Measurements from ENCODE around the gene GNB2. TPM values are rescaled to one million over a fixed set of nuclear protein-coding genes. Genes with fewer than 3 reads are reported as not detected.

GNB2 gene
- total and polyA plus RNA-seq, 2 of the 13 experiments (the other 11 are each of a cell fraction or from before 2014, with no cell fraction given), result 48.3 to 67.1 TPM

DNA sequence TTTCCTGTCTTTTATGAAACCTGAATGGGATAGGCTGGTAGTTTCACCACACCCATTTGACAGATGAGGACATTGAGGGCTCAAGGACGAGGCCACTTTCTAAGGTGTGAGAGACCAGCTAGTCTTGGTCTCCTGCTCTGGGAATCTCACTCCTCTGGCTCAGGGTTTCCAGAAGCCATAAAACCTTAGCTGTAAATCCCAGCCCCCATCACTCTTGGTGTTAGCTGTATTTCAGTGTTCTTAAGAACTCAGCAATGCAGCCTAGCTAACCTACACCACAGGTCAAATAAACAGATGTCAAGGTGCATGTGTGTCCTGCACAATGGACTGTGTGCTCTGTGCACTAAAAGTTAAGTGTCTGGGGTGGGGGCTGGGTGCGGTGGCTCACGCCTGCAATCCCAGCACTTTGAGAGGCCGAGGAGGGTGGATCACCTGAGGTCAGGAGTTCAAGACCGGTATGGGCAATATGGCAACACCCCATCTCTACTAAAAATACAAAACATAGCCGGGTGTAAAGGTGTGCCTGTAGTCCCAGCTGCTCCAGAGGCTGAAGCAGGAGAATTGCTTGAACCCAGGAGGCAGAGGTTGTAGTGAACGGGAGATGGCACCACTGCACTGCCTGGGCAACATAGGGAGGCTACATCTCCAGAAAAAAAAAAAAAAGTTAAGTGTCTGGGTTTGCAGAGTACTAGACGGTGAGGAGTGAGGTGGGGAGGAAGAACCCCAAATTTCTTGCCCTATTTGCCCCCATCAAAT is 46.2 kb downstream of the GNB2 start (continued):
- TF ChIP-seq, protein P1, sequence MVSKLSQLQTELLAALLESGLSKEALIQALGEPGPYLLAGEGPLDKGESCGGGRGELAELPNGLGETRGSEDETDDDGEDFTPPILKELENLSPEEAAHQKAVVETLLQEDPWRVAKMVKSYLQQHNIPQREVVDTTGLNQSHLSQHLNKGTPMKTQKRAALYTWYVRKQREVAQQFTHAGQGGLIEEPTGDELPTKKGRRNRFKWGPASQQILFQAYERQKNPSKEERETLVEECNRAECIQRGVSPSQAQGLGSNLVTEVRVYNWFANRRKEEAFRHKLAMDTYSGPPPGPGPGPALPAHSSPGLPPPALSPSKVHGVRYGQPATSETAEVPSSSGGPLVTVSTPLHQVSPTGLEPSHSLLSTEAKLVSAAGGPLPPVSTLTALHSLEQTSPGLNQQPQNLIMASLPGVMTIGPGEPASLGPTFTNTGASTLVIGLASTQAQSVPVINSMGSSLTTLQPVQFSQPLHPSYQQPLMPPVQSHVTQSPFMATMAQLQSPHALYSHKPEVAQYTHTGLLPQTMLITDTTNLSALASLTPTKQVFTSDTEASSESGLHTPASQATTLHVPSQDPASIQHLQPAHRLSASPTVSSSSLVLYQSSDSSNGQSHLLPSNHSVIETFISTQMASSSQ (IDR thresholded peaks at IDR 0.05; ENCODE audit: low read depth), result 0 out of 2 replicates have a peak, but pooled peaks have one; percentile 17
- TF ChIP-seq, protein P1 (CRISPR knock-in tag; IDR thresholded peaks at IDR 0.05; ENCODE audit: borderline replicate concordance), result peak; percentile 37; the same call in 1 of the 2 replicates
- TF ChIP-seq ZNF564 (CRISPR knock-in tag; IDR thresholded peaks at IDR 0.05) (no peak; the same call in 1 of the 2 replicates), IRX3 (CRISPR knock-in tag; IDR thresholded peaks at IDR 0.05; ENCODE audit: borderline replicate concordance, low read depth) (0 out of 2 replicates have a peak, but pooled peaks have one; percentile 23), NFATC3 (CRISPR knock-in tag; IDR thresholded peaks at IDR 0.05) (no peak), NFE2 (CRISPR knock-in tag; IDR thresholded peaks at IDR 0.05) (no peak), KDM6A (CRISPR knock-in tag; IDR thresholded peaks at IDR 0.05; ENCODE audit: low read depth) (peak; percentile 78), NBN (conservative IDR thresholded peaks at IDR 0.05) (no peak), ADNP (CRISPR knock-in tag; IDR thresholded peaks at IDR 0.05) (peak; percentile 89), HOXD1 (CRISPR knock-in tag; IDR thresholded peaks at IDR 0.05) (peak; percentile 47; the same call in 1 of the 2 replicates), MAZ (IDR thresholded peaks at IDR 0.05; ENCODE audit: borderline replicate concordance, low read depth, low read length) (peak; percentile 13; the same call in 1 of the 2 replicates), MAZ (CRISPR knock-in tag; IDR thresholded peaks at IDR 0.05; ENCODE audit: low read depth) (no peak; the same call in 1 of the 2 replicates), NRL (CRISPR knock-in tag; IDR thresholded peaks at IDR 0.05; ENCODE audit: borderline replicate concordance) (no peak), PITX1 (CRISPR knock-in tag; IDR thresholded peaks at IDR 0.05) (peak; percentile 73)
- TF ChIP-seq, protein P2, sequence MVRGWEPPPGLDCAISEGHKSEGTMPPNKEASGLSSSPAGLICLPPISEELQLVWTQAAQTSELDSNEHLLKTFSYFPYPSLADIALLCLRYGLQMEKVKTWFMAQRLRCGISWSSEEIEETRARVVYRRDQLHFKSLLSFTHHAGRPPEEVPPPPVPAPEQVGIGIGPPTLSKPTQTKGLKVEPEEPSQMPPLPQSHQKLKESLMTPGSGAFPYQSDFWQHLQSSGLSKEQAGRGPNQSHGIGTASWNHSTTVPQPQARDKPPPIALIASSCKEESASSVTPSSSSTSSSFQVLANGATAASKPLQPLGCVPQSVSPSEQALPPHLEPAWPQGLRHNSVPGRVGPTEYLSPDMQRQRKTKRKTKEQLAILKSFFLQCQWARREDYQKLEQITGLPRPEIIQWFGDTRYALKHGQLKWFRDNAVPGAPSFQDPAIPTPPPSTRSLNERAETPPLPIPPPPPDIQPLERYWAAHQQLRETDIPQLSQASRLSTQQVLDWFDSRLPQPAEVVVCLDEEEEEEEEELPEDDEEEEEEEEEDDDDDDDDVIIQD (CRISPR knock-in tag; IDR thresholded peaks at IDR 0.05; ENCODE audit: low read depth), result no peak
- TF ChIP-seq, protein P3, sequence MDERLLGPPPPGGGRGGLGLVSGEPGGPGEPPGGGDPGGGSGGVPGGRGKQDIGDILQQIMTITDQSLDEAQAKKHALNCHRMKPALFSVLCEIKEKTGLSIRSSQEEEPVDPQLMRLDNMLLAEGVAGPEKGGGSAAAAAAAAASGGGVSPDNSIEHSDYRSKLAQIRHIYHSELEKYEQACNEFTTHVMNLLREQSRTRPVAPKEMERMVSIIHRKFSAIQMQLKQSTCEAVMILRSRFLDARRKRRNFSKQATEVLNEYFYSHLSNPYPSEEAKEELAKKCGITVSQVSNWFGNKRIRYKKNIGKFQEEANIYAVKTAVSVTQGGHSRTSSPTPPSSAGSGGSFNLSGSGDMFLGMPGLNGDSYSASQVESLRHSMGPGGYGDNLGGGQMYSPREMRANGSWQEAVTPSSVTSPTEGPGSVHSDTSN (CRISPR knock-in tag; IDR thresholded peaks at IDR 0.05), result no peak
- TF ChIP-seq, protein P4, sequence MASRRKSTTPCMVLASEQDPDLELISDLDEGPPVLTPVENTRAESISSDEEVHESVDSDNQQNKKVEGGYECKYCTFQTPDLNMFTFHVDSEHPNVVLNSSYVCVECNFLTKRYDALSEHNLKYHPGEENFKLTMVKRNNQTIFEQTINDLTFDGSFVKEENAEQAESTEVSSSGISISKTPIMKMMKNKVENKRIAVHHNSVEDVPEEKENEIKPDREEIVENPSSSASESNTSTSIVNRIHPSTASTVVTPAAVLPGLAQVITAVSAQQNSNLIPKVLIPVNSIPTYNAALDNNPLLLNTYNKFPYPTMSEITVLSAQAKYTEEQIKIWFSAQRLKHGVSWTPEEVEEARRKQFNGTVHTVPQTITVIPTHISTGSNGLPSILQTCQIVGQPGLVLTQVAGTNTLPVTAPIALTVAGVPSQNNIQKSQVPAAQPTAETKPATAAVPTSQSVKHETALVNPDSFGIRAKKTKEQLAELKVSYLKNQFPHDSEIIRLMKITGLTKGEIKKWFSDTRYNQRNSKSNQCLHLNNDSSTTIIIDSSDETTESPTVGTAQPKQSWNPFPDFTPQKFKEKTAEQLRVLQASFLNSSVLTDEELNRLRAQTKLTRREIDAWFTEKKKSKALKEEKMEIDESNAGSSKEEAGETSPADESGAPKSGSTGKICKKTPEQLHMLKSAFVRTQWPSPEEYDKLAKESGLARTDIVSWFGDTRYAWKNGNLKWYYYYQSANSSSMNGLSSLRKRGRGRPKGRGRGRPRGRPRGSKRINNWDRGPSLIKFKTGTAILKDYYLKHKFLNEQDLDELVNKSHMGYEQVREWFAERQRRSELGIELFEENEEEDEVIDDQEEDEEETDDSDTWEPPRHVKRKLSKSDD (CRISPR knock-in tag; IDR thresholded peaks at IDR 0.05; ENCODE audit: low read depth), result peak; percentile 30; the same call in 1 of the 2 replicates
- TF ChIP-seq, protein P5, sequence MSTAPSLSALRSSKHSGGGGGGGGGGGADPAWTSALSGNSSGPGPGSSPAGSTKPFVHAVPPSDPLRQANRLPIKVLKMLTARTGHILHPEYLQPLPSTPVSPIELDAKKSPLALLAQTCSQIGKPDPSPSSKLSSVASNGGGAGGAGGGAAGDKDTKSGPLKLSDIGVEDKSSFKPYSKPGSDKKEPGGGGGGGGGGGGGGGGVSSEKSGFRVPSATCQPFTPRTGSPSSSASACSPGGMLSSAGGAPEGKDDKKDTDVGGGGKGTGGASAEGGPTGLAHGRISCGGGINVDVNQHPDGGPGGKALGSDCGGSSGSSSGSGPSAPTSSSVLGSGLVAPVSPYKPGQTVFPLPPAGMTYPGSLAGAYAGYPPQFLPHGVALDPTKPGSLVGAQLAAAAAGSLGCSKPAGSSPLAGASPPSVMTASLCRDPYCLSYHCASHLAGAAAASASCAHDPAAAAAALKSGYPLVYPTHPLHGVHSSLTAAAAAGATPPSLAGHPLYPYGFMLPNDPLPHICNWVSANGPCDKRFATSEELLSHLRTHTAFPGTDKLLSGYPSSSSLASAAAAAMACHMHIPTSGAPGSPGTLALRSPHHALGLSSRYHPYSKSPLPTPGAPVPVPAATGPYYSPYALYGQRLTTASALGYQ (CRISPR knock-in tag; IDR thresholded peaks at IDR 0.05), result 0 out of 2 replicates have a peak, but pooled peaks have one; percentile 34
